OCI-LY7 (cell line): Measurements from ENCODE around the gene CELF1.
A peak's percentile ranks its signal among the peaks of the same experiment; 100 is the strongest.

ENCODE experiments used
- CTCF ChIP-seq: fragments of 200-600 bp; sonication (generic); conservative IDR thresholded peaks from 2 replicates; pipeline ENCODE4 v1.5.1; 2014; ENCODE audit warnings: mild to moderate bottlenecking, antibody characterized with exemption, low read length, moderate library complexity, mixed read lengths
- EZH2phosphoT487 ChIP-seq: fragments of 200-600 bp; sonication (generic); IDR thresholded peaks from 2 replicates; pipeline ENCODE4 v1.6.1; 2018; ENCODE audit warnings: low read depth, borderline replicate concordance, mild to moderate bottlenecking, mixed run types, antibody characterized with exemption, low read length, moderate library complexity, mixed read lengths

GRCh38 chr11:47443028-47443700 is 109.8 kb downstream of the CELF1 start:
- TF ChIP-seq CTCF (peak; percentile 68), EZH2phosphoT487 (no peak)
